NB4 (cell line): ENCODE results near the gene FBXO46.

Experiments
- MAX ChIP-seq: IDR thresholded peaks from 2 replicates; pipeline ENCODE4 v1.6.1; 2011; ENCODE audit warnings: low read depth, low read length
- POLR2A ChIP-seq: IDR thresholded peaks from 2 replicates; pipeline ENCODE4 v1.6.1; 2011; ENCODE audit warnings: mild to moderate bottlenecking; ENCODE audit not compliant: insufficient read length; ENCODE audit errors: extremely low read depth
- TF ChIP-seq, protein P1 (sequence below): IDR thresholded peaks from one replicate; pipeline ENCODE4 v1.5.1; 2012; ENCODE audit warnings: low read depth, low read length

DNA sequence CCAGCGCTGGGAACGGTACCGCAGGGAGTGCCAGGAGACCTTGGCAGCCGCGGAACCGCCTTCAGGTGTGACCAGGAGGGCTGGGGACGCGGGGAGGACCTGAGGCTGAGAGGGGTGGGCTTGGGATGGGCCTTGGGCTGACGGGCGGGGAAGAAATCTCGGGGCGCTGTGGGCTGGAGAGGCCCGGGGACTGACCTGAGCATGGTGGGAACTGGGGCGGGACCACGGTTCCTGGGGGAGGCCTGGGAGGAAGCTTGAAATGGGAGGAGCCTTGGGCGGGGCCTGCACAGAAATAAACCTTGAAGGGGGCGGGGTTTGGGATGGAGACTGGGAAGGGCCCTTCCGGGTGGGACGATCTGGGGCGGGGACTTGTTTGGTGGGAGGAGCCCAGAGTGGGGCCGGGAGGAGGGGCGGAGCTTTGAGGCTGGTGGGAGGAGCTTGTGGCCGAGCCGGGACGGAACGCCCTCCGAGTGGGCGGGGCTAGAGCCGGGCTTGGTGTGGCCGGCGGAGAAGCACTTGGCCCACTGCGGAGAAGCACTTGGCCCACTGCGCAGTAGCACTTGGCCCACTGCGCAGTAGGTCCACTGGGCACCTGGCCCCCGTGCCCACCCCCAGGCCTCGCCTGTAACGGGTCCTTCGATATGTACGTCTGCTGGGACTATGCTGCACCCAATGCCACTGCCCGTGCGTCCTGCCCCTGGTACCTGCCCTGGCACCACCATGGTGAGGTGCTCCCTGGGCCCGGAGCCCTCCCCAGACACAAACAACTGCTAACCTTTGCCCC is 59.8 kb downstream of the FBXO46 start:
- TF ChIP-seq, protein P1, sequence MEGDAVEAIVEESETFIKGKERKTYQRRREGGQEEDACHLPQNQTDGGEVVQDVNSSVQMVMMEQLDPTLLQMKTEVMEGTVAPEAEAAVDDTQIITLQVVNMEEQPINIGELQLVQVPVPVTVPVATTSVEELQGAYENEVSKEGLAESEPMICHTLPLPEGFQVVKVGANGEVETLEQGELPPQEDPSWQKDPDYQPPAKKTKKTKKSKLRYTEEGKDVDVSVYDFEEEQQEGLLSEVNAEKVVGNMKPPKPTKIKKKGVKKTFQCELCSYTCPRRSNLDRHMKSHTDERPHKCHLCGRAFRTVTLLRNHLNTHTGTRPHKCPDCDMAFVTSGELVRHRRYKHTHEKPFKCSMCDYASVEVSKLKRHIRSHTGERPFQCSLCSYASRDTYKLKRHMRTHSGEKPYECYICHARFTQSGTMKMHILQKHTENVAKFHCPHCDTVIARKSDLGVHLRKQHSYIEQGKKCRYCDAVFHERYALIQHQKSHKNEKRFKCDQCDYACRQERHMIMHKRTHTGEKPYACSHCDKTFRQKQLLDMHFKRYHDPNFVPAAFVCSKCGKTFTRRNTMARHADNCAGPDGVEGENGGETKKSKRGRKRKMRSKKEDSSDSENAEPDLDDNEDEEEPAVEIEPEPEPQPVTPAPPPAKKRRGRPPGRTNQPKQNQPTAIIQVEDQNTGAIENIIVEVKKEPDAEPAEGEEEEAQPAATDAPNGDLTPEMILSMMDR, result no peak
- TF ChIP-seq POLR2A (no peak), MAX (no peak)
